Measurements from ENCODE around the gene NKAIN2.
"Not testable (repeated sequence)": the region's sequence is repeated elsewhere in the genome, so short reads cannot be mapped to it uniquely, and the experiment has no call there.

Gene NKAIN2

DNA sequence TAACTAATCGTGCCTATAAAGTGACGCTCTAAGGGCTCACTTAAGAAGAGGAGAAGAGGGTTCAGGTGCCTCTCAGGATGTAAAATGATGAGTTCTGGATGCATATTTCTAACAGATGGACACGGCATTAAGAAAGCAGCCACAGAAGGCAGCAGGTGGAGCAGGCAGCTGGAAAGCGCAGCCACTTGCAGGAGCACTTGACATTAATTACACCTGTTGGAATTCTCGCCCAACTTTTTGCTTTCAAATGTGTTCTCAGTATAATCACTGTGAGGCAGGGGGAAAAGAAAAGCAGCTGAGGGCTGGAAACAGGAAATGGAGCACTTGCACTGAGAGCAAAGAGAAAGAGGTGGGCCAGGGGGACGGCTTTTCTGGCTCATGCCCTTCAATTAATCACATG lies 164.2 kb downstream of the NKAIN2 start:
- TF ChIP-seq, protein P1, sequence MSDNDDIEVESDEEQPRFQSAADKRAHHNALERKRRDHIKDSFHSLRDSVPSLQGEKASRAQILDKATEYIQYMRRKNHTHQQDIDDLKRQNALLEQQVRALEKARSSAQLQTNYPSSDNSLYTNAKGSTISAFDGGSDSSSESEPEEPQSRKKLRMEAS (IDR thresholded peaks at IDR 0.05; ENCODE audit: low read depth, low read length): no peak
- no peak for TF ChIP-seq MYC (IDR thresholded peaks at IDR 0.05; ENCODE audit: low read depth, low read length)
- H3K4me3 ChIP-seq (ENCODE audit: low read depth, low read length): no peak overlapping the region
- no peak for DNase-seq (ENCODE audit: low read depth)

DNA sequence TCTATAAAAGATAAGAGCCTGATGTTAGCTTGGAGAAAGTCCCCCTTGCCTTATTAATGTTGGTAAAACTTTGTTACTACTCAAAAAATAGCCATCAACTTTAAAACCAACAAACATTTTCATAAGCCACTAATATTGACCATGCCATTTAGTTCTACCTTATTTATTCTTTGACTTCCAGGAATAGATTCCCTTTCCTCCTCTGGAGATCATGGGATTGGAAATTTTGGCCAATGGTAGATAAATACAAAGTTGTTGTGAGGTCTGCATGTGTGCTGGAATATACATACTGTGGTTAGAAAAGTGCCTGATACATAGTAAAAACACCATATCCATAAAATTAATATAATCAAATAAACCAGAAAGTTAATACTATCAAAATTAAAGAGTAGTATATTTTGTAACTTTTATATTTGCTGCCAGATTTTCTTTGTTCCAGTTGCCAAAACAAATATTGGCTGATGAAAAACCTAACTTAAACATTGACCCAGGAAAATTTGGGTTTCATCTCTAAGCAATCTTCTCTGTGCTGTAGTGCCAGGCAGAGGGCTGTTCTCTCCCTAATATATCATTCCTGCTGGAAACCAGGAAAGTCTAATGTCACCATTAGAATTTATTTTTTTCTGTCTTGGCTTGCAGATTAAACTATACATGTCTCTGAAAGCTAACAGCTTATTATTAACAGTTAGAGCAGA lies 169.1 kb downstream of the NKAIN2 start:
- TF ChIP-seq MYC (IDR thresholded peaks at IDR 0.05; ENCODE audit: low read depth, low read length) (no peak), POLR2A (IDR thresholded peaks at IDR 0.05; ENCODE audit: extremely low read depth, insufficient read length) (no peak)
- TF ChIP-seq, protein P1 (IDR thresholded peaks at IDR 0.05; ENCODE audit: low read depth, low read length): no peak
- TF ChIP-seq, protein P2, sequence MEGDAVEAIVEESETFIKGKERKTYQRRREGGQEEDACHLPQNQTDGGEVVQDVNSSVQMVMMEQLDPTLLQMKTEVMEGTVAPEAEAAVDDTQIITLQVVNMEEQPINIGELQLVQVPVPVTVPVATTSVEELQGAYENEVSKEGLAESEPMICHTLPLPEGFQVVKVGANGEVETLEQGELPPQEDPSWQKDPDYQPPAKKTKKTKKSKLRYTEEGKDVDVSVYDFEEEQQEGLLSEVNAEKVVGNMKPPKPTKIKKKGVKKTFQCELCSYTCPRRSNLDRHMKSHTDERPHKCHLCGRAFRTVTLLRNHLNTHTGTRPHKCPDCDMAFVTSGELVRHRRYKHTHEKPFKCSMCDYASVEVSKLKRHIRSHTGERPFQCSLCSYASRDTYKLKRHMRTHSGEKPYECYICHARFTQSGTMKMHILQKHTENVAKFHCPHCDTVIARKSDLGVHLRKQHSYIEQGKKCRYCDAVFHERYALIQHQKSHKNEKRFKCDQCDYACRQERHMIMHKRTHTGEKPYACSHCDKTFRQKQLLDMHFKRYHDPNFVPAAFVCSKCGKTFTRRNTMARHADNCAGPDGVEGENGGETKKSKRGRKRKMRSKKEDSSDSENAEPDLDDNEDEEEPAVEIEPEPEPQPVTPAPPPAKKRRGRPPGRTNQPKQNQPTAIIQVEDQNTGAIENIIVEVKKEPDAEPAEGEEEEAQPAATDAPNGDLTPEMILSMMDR (IDR thresholded peaks at IDR 0.05; ENCODE audit: low read depth, low read length): no peak
- DNase-seq (ENCODE audit: low read depth): no peak
- no peak overlapping the region for H3K4me3 ChIP-seq (ENCODE audit: low read depth, low read length)

DNA sequence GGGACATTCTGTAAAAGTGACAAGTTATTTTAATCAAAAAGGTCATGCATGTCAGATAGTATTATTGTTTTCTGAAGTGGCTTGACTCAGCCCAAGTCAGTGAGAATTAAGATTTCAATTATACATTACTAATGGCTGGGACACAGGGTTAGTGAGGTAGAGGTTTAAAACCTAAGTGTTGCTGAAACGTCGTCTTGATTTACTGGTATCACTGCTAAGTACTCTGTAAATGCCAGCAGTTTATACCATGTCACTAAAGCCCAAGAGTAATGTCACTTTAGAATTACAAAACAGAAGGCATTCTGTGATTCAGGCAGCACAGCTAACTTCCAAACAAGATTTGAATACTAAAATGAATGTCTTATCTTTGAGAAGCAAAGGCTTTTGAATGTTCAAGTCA lies 176.6 kb downstream of the NKAIN2 start:
- TF ChIP-seq MYC (IDR thresholded peaks at IDR 0.05; ENCODE audit: low read depth, low read length): no peak
- TF ChIP-seq, protein P2 (IDR thresholded peaks at IDR 0.05; ENCODE audit: low read depth, low read length): no peak
- no peak for TF ChIP-seq POLR2A (IDR thresholded peaks at IDR 0.05; ENCODE audit: extremely low read depth, insufficient read length)
- TF ChIP-seq, protein P1 (IDR thresholded peaks at IDR 0.05; ENCODE audit: low read depth, low read length): no peak
- H3K4me3 ChIP-seq (ENCODE audit: low read depth, low read length): no peak overlapping the region
- no peak for DNase-seq (ENCODE audit: low read depth)

DNA sequence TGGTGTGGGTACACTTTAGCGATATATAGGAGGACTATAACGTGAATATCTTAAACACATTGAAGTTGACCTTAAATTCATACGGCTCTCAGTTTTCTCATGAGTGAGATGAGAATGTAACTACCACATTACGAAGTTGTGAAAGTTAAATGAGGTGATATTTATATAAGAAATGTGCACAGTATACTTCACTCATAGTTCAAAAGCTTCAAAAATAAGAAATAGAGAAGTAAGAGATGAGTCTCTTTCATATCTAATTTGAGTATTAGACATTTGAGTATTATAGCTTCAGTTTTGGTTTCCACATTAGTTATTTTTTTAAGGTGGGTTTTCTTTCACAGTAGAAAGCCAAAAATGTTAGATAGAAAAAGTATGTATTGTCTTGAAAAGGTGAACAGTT lies 183.3 kb downstream of the NKAIN2 start:
- DNase-seq (ENCODE audit: low read depth): no peak
- TF ChIP-seq MYC (IDR thresholded peaks at IDR 0.05; ENCODE audit: low read depth, low read length): no peak
- TF ChIP-seq, protein P1 (IDR thresholded peaks at IDR 0.05; ENCODE audit: low read depth, low read length): no peak
- TF ChIP-seq POLR2A (IDR thresholded peaks at IDR 0.05; ENCODE audit: extremely low read depth, insufficient read length): no peak
- TF ChIP-seq, protein P2 (IDR thresholded peaks at IDR 0.05; ENCODE audit: low read depth, low read length): no peak

DNA sequence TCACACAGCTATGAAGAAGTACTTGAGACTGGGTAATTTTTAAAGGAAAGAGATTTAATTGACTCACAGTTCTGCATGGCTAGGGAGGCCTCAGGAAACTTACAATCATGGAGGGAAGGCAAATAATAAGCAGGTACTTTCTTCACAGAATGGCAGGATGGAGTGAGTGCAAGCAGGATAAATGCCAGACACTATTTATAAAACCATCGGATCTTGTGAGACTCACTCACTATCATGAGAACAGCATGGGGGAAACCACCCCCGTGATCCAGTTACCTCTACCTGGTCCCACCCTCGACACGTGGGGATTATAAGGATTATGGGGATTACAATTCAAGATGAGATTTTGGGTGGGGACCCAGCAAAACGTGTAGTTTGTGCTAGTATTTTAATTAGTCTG lies 186.3 kb downstream of the NKAIN2 start:
- not testable (repeated sequence) for DNase-seq (ENCODE audit: low read depth); H3K4me3 ChIP-seq (ENCODE audit: low read depth, low read length)

More for the DNA sequence above, 183.3 kb downstream of the NKAIN2 start:
- H3K4me3 ChIP-seq (ENCODE audit: low read depth, low read length): no peak overlapping the region

DNA sequence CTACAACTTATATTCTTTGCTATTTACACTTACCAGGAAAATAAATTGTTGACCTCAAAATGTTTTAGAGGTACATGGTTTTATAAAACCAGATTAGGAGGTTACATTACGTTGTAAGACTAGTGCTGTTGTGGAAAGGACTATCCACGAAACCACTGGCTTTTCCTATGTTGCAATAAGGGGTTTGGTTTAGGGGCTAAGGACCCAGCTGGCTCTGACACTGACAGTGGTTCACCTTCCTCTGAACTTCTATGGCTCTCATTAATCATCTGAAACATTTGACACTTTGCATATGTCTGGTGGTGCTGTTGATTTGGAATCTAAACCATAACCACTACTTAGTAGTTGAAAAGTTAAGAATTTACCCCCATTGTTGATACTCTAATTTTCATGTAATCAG lies 186.7 kb downstream of the NKAIN2 start:
- H3K4me3 ChIP-seq (ENCODE audit: low read depth, low read length): no peak overlapping the region
- TF ChIP-seq, protein P2 (IDR thresholded peaks at IDR 0.05; ENCODE audit: low read depth, low read length): no peak
- TF ChIP-seq, protein P1 (IDR thresholded peaks at IDR 0.05; ENCODE audit: low read depth, low read length): no peak
- TF ChIP-seq MYC (IDR thresholded peaks at IDR 0.05; ENCODE audit: low read depth, low read length): no peak
- no peak for TF ChIP-seq POLR2A (IDR thresholded peaks at IDR 0.05; ENCODE audit: extremely low read depth, insufficient read length)
- peak; percentile 7 for DNase-seq (ENCODE audit: low read depth)

DNA sequence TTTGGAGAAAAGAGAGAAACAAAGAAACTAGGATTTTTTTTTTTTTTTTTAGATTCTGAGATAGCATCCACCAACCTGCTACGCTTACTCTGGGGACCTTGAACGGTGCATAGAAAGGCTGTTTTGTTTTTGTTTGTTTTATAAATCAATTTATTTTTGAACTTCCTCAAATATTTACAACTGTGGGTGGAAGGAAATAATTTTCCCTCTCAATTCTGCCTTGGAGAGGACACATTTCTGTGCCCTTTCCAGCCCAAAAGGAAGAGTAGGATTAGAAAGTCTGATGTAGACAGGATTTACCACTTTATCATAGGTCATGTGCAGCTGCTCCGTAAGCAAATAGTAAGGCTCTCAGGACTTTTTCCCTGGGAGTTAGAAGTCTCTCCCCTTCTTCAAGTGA lies 190.5 kb downstream of the NKAIN2 start:
- no peak for DNase-seq (ENCODE audit: low read depth)
- H3K4me3 ChIP-seq (ENCODE audit: low read depth, low read length): no peak overlapping the region
- no peak for TF ChIP-seq POLR2A (IDR thresholded peaks at IDR 0.05; ENCODE audit: extremely low read depth, insufficient read length)
- TF ChIP-seq MYC (IDR thresholded peaks at IDR 0.05; ENCODE audit: low read depth, low read length): no peak
